G401.6 (cell line): ENCODE measurements around the gene PIK3CG.
"Not testable (repeated sequence)": the region's sequence is repeated elsewhere in the genome, so short reads cannot be mapped to it uniquely, and the experiment has no call there.

ENCODE experiments used
- FAIRE-seq: peaks from 2 replicates; lab custom pipeline; 2012; peaks lifted over from hg19 to GRCh38; lab: Jason Lieb, UNC

Gene PIK3CG

DNA sequence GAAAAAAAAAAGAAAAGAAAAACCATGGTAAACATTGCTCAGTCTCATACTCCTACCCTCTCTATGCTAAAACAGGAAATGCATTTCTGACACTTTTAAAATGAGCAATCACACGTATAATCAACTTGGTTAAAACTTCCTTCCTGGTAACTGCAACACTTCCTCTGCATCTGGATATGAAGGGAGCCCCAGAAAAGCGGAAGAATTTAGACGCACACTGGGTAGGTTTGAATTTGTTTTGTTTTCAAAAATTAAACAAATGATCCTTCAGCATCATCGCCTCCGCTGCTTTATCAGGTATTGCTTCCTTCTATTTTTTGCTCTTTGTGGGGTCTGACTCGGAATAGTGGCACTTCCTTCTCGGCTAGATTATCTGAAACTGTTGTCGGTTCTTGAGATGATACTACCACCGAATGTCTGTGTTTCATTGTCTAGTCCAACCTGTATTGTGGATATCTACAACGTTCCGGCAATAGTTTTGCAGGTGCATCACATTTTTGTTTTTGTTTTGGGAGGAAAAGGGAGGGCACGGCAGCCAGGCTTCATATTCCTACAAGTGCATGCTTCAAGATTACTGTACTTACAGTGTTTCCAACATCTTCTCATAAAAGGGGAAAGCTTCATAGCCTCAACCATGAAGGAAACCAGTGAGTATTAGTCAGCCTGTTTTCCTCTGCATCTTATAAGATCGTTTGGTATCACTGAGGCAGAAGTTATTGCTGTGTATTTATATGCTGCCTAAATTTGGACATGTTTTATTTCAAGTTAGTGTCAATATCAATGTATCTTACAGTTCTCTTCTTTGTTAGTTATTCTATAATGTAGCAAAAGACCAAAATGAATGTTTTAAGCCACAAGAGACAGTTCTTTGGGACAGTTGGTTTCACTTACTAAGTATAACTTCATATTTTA lies at the start of gene PIK3CG:
Gene PIK3CG (plus strand): TSS at position 153 of the 912 bp plus-strand sequence. CDS start 2,280 bp downstream, outside the sequence.
- no peak for FAIRE-seq

DNA sequence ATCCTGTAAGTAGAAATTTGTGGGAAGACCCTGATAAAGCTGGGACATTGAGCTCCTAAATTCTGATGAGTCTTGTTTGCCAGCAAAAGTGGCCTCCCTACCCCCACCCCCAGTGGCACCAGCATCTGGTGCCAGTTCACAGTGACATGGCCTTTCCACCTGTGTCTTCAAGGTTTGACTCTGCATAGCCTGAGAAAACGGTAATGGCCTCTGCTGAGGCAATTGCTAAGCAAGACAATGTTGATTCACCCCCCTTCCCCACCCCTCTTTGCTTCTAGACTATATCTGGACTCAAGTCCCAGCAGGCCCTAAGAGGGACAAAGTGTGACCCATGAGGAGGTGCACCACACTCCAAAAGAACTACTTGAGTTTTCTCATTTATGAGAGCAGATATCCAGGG lies 48.0 kb upstream of the PIK3CG start:
- no peak for FAIRE-seq

DNA sequence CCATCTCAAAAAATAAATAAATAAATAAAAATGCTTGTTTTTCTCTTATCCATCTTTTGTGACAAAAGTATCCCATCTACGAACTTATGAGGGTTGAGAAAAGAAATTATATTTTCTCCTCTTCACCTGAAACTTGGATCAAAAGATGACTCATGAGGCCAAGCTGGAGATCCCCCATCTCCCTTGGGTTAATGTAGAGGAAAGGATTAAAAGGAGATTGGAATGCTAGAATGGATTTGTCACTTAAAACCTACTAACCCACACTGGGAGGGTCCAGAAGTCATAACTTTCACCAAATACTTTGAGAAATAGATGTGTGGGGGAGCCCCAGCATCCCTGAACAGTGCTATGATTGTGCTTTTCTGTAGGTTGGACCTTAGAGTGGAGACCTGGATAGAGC lies 46.3 kb upstream of the PIK3CG start:
- no peak for FAIRE-seq

DNA sequence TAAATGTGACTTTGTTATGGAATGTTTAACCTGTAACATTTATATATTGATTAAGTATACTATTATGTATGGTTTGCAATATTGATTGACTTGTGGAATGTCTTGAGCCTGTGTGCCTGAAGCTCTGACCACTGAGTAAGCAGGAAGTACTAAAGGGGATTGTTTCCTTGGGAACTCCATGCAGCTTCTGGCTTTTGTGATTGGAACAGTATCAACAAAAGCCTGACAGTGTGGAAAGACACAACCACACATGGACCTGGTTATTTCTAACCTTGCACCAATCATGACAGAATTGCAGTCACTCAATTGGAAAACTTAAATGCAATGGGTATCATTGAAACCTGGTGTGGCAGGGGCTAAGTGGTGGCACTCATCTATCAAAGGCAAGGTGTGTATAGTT lies 45.5 kb upstream of the PIK3CG start:
- no peak for FAIRE-seq

DNA sequence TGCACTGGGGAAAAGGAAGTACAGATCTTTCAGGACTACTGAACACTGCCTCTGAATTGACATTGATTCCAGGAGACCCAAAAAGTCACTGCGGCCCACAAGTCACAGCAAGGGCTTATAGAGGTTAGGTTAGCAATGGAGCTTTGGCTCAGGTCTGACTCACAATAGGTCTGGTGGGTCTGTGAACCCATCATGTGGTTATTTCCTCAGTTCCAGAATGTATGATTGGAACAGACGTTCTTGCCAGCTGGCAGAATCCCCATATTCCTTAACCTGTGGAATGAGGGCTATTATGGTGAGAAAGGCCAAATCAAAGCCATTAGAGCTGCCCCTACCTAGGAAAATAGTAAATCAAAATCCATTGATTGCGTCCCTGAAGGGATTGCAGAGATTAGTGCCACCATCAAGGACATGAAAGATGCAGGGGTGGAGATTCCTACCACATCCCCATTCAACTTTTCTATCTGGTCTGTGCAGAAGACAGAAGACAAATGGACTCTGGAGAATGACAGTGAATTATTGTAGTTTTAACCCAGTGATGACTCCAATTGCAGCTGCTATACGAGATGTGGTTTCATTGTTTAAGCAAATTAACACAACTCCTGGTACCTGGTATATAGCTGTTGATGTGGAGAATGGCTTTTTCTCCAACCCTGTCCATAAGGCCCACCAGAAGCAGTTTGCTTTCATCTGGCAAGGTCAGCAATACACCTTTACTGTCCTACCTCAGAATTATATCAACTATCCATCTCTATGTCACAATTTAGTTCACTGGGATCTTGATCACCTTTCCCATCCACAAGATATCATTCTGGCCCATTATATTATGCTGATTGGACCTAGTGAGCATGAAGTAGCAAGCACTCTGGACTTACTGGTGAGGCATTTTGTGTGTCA lies 44.5 kb upstream of the PIK3CG start:
- no peak for FAIRE-seq

DNA sequence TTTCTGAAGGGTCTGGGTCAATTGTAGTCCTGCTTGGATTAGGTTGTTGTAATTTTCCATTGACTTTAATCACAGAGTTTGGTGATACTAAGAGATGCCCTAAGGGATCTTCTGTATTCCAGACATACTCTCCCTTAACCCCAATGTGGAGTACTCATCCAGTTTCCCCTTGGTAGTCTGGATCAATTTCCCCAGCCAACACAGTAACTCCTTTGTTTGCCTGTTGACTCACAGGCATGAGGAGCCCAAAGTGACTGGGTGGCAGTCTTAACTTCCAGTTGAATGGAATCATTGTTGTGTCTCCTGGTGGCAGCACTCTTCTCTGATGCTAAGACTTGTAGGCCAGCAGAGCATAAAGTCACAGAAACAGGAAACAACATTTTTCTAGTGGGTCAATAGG lies 41.5 kb upstream of the PIK3CG start:
- no peak for FAIRE-seq

DNA sequence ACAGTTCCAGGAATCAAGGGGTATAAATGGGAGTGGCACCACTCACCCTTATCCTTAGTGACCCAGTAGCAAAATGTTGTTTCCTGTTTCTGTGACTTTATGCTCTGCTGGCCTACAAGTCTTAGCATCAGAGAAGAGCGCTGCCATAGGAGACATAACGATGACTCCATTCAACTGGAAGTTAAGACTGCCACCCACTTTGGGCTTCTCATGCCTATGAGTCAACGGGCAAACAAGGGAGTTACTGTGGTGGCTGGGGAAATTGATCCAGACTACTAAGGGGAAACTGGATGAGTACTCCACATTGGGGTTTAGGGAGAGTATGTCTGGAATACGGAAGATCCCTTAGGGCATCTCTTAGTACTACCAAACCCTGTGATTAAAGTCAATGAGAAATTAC lies 40.6 kb upstream of the PIK3CG start:
- FAIRE-seq = no peak

DNA sequence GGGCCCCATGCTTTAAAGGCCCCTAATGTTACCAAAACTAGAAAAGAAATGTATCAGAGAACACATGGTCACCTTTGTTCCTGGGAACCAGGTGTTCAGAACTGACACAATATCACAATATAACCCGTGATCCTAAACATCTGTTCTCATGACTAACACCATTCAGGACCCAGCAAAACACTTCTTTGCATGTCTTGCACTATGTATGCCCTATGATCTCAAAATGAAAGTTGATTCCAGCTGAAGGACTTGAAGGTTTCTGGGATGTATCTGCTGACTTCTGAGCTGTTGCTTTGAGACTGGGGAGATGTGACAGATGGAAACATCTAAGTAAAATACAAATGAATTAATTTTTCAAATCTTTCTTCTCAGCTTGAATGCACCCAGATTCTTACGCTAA lies 37.5 kb upstream of the PIK3CG start:
- no peak for FAIRE-seq

DNA sequence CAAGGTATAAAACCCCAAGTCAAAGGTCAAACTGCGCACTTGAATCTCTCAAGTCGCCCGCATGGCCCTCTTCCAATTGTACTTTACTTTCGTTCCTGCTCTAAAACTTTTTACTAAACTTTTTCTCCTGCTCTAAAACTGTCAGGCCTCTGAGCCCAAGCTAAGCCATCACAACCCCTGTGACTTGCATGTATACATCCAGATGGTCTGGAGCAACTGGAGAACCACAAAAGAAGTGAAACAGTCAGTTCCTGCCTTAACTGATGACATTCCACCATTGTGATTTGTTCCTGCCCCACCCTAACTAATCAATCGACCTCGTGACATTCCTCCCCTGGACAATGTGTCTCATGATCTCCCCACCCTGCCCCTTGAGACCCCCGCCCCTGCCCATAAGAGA lies 35.6 kb upstream of the PIK3CG start:
- FAIRE-seq = no peak

DNA sequence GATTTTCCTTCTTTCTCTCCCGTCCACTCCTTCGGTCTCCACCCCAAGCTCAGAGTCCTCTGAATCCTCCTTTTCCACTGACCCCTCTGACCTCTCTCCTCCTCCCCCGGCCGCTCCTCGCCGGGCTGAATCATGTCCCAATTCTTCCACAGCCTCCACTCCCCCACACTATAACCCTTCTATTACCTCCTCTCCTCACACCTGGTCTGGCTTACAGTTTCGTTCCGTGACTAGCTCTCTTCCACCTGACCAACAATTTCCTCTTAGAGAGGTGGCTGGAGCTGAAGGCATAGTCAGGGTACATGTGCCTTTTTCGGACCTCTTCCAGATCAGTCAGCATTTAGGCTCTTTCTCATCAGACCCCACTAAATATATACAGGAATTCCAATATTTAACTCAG lies 34.2 kb upstream of the PIK3CG start:
- FAIRE-seq = not testable (repeated sequence)

DNA sequence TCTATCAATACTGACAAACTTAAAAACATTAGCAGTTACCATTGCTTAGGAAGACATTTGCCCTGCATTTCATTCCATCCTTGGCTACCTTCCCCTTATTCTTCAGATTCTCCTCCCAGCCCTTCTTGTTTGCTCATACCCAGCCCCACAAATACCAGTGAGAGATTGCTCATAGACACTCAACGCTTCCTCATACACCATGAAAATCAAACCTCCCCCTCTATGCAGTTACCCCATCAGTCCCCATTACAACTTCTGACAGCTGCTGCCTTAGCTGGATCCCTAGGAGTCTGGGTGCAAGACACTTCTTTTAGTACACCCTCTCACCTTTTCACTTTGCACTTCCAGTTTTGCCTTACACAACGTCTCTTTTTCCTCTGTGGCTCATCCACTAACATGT lies 28.3 kb upstream of the PIK3CG start:
- FAIRE-seq = no peak

DNA sequence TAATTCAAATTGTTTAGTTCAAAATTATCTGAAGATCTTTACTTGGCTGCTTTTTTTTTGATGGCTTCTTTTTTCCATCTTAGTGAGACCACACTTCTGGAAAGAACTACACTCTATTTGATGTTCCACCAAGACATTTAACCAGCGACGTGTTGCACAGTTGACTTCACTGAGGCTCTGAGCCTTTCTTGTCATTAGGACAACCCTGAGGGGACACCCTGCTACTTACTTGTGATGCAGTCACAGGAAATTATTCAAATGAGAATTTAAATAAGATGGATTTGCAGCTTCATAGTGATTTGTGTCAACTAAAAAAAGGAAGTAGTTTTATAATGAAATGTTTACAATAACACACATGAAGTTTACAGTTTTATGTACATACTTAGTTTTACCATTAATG lies 25.6 kb upstream of the PIK3CG start:
- no peak for FAIRE-seq

DNA sequence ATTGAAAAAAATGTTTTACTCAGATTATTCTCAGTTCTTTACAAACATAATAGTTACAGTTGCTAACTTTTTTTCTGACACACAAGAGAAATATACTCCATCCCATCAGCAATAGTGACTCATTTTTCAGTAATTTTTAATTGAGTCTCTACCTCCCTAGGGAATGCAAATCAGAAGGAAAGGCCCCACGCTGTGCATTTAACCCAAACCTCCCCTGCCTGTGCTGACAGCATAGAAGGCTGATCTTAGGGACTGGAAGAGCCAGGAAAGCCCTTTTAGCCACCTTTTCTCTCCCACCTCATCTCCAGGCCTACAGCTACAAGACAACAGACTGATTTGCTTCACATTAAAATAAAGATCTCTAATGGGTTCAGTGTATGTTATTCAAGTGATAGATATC lies 24.7 kb upstream of the PIK3CG start:
- no peak for FAIRE-seq

DNA sequence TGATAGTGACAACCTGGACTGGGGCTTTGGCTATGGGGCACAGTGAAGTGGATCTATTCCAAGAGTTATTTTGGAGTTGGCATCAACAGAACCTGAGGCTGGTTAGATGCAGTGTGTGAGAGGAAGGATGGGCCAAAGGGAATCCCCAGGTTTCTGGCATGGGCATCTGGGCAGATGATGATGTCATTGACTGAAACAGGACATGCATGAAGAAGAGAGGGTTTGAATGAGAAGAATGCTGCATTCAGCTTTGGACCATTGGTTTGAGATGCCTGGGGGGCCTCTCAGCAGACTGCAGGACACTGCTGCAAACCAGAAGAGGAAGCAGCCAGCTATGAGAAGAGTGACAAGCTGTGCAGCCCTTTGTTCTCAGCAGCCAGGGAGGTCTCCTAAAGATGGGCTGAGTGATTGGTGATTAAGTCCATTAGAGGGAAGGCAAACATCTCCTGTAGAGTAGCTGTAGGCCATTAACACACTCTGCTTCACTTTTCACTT lies 23.1 kb upstream of the PIK3CG start:
- no peak for FAIRE-seq

DNA sequence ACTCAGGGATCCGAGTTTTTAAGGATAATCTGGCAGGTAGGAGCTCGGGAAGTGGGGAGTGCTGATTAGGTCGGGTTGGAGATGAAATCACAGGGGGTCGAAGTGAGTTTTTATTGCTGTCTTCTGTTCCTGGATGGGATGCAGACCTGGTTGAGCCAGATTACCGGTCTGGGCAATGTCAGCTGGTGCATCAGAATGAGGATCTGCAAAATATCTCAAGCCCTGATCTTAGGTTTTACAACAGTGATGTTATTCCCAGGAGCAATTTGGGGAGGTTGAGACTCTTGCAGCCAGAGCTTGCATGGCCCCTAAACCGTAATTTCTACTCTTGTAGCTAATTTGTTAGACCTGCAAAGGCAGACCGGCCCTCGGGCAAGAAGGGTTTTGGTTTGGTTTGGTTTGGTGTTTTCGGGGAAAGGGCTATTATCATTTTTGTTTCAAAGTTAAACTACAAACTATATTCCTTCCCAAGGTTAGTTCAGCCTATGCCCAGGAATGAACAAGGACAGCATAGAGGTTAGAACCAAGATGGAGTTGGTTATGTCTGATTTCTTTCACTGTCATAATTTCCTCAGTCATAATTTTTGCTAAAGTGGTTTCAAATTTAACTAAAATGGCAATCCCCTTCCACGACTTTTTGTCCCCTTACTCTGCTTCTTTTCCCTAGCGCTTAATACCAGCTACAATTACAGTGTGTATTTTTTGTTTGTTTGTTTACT lies 20.6 kb upstream of the PIK3CG start:
- no peak for FAIRE-seq

DNA sequence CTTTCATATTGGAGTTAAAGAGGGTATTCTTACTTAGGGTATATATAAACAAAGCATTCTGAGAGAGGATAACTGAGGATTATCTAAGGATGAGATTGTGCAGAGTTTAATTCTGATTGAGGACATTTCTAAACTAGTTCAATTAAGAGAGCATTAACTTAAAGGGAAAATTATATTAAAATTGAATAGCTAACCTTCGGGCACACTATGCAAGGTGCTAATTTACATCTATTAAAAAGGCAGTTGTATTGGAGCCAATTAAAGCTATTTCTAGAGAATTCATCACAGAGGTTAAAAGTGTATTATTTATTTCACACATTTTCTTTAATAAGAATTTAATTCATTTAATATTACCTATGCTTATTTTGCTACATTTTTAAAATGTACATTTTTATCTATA lies 17.0 kb upstream of the PIK3CG start:
- peak; percentile 30 for FAIRE-seq

DNA sequence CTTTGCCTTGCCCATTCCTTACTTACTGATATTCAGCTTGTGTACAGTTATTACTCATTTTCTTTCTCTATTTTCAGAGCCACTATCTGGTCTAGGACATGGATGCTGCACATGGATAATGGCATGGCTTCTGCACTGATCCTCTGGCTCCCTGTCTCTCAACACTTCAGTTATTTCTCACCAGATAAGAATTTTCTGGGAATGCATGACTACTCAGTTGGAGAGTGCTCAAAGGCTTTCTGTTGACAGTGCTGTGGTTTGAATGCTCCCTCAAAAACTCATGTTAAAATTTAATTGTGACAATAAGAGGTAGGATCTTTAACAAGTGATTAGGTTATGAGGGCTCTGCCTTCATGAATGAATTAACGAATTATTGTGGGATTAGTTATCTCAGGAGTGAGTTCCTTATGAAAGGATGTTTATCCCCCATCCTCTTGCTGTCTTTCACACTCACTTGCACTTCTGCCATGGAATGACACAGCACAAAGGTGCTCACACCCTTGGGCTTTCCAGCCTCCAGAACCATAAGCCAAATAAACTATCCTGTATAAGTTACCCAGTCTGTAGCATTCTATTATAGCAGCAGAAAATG lies 16.1 kb upstream of the PIK3CG start:
- FAIRE-seq = no peak

DNA sequence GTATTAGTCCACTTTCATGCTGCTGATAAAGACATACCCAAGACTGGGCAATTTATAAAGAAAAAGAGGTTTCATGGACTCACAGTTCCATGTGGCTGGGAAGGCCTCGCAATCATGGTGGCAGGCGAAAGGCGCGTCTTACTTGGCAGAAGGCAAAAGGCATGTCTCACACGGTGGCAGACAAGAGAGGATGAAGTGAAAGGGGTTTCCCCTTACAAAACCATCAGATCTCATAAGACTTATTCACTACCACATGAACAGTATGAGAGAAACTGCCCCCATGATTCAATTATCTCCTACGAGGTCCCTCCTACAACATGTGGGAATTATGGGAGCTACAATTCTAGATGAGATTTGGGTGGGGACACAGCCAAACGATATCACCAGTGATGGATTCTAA lies 13.4 kb upstream of the PIK3CG start:
- FAIRE-seq = not testable (repeated sequence)

DNA sequence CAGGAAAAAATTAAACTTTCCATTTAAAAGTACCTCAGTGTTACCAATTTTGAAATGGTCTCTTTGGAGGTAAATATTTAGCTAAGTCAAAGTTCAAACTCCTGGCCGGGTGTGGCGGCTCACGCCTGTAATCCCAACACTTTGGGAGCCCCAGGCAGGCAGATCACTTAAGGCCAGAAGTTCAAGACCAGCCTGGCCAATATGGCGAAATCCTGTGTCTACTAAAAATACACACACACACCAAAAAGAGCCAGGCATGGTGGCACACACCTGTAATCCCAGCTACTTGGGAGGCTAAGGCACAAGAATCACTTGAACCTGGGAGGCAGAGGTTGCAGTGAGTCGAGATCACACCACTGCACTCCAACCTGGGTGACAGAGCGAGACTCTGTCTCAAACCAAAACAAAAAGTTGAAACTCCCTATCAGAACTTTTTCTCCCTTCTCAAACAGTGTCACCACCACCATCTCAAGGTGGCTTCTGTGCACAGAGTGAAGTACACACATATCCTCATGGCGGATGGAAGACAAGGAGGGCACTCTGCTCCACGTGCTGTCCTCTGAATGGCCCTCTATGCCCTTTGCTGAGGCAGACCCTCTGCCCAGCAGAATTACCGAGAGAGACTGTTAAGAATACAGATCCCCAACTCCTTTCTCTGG lies 11.7 kb upstream of the PIK3CG start:
- FAIRE-seq = no peak

DNA sequence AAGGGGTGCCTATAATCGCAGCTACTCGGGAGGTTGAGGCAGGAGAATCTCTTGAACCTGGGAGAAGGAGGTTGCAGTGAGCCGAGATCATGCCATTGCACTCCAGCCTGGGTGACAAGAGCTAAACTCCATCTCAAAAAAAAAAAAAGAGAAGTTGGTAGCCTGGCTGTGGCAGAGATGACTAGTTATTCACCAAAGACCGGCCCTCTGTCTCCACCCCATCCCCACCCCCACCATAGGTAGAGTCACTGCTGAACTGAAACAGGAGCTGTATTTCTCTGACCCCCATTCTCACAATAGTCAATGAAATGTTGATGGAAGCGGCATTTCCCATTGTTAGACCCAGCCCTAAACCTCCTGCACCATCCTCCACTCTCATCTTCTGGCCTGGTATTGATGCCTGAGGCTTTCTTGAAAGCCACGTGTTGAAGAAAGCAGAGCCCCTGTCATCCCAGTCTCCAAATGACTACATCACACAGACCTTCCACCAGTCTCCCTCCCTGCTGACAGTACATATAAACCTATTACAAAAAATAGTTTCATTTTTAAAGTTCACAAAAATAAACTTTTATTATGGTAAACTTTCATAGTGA lies 9.4 kb upstream of the PIK3CG start:
- no peak for FAIRE-seq
